HL-60/S4 (cell line): ENCODE measurements around the gene ATG4D.
"Not testable (repeated sequence)": the region's sequence is repeated elsewhere in the genome, so short reads cannot be mapped to it uniquely, and the experiment has no call there.

ENCODE experiments used
- in situ Hi-C: fragments of 300-500 bp; cut with MboI; formaldehyde crosslinking; loops from 2 replicates; pipeline ENCODE4 v1.14.3; 2022; ENCODE audit warnings: low sequenced_read_pairs

ATG4D gene

GRCh38 chr19:10551006-10551405, 7.3 kb downstream of the ATG4D start:
- in situ Hi-C loops = not testable (repeated sequence)

- in situ Hi-C loops = no loop called here
Measured at GRCh38 chr19:10551698-10552301, 8.1 kb downstream of the ATG4D start.

- in situ Hi-C loops = no loop called here
Measured at GRCh38 chr19:10552510-10553053, 8.9 kb downstream of the ATG4D start.

GRCh38 chr19:10553087-10553667, 9.5 kb downstream of the ATG4D start:
- in situ Hi-C loops = no loop called here

- in situ Hi-C loops = no loop called here
Measured at GRCh38 chr19:10553943-10554381, 10.3 kb downstream of the ATG4D start.

GRCh38 chr19:10554760-10555609, 11.3 kb downstream of the ATG4D start:
- in situ Hi-C loops = no loop called here

- in situ Hi-C loops = no loop called here
Measured at GRCh38 chr19:10555610-10555973, 11.9 kb downstream of the ATG4D start.

- in situ Hi-C loops = no loop called here
Measured at GRCh38 chr19:10557603-10558197, 14.0 kb downstream of the ATG4D start.

GRCh38 chr19:10560154-10560553, 16.4 kb downstream of the ATG4D start:
- in situ Hi-C loops = no loop called here

GRCh38 chr19:10562609-10563008, 18.9 kb downstream of the ATG4D start:
- in situ Hi-C loops = no loop called here

- in situ Hi-C loops = no loop called here
Measured at GRCh38 chr19:10565028-10565566, 21.4 kb downstream of the ATG4D start.

- in situ Hi-C loops = no loop called here
Measured at GRCh38 chr19:10565567-10566407, 22.1 kb downstream of the ATG4D start, which contains the start of gene KRI1. Gene KRI1 (minus strand): TSS chr19:10566010. CDS start chr19:10565999, 11 bp downstream.

- in situ Hi-C loops = no loop called here
Measured at GRCh38 chr19:10566408-10566657, 22.6 kb downstream of the ATG4D start.

- in situ Hi-C loops = no loop called here
Measured at GRCh38 chr19:10566658-10567410, 23.1 kb downstream of the ATG4D start.

GRCh38 chr19:10567656-10568055, 24.0 kb downstream of the ATG4D start:
- in situ Hi-C loops = no loop called here

- in situ Hi-C loops = no loop called here
Measured at GRCh38 chr19:10568062-10568825, 24.5 kb downstream of the ATG4D start.

GRCh38 chr19:10568826-10569651, 25.3 kb downstream of the ATG4D start, which contains the start of gene CDKN2D:
Gene CDKN2D (minus strand): TSS chr19:10568979. CDS start chr19:10568653, 326 bp downstream.
- in situ Hi-C loops = no loop called here

- in situ Hi-C loops = not testable (repeated sequence)
Measured at GRCh38 chr19:10573793-10574192, 30.1 kb downstream of the ATG4D start.
